Esophagus (tissue), 2 donors: ENCODE measurements around the gene LAMA3. TPM values are rescaled to one million over a fixed set of nuclear protein-coding genes. Genes with fewer than 3 reads are reported as not detected.

ENCODE experiments used
- H3K27ac ChIP-seq, 2 donors: one replicate each; pipeline ENCODE4 v1.5.1; 2013; ENCODE audit warnings: low read depth in 2 of 2, mild to moderate bottlenecking in 2 of 2, inconsistent platforms in 1 of 2, low read length in 1 of 2, moderate library complexity in 1 of 2
- H3K27me3 ChIP-seq, 2 donors: one replicate each; pipeline ENCODE4 v1.6.1; 2013; ENCODE audit warnings: low read length in 2 of 2, control low read depth in 1 of 2, mild to moderate bottlenecking in 1 of 2; ENCODE audit not compliant: insufficient read depth in 2 of 2, control insufficient read depth in 1 of 2
- H3K36me3 ChIP-seq, 2 donors: one replicate each; pipeline ENCODE4 v1.6.1; 2013; ENCODE audit warnings: low read length in 1 of 2; ENCODE audit not compliant: control insufficient read depth in 2 of 2, insufficient read depth in 2 of 2
- H3K4me1 ChIP-seq, 2 donors: one replicate each; pipeline ENCODE4 v1.6.1; 2013; ENCODE audit warnings: low read length in 1 of 2; ENCODE audit not compliant: control insufficient read depth in 2 of 2, insufficient read depth in 2 of 2
- H3K4me3 ChIP-seq, 2 donors: one replicate each; pipeline ENCODE4 v1.5.1; 2013; ENCODE audit warnings: low read length in 2 of 2, mild to moderate bottlenecking in 2 of 2, low read depth in 1 of 2, moderate library complexity in 1 of 2
- H3K9me3 ChIP-seq, 2 donors: one replicate each; pipeline ENCODE4 v1.6.1; 2013; ENCODE audit warnings: mild to moderate bottlenecking in 2 of 2, low read depth in 1 of 2, low read length in 1 of 2, moderate library complexity in 1 of 2; ENCODE audit not compliant: control insufficient read depth in 2 of 2, insufficient read depth in 1 of 2
- WGBS, 2 donors: extraction: QIAGEN DNeasy Blood & Tissue Kit; methylation state at CpG; one replicate each; pipeline ENCODE4 v1.1.7; 2013; 5-methylcytosine and 5-hydroxymethylcytosine counted together
- polyA plus RNA-seq, 2 donors: library from polyadenylated mRNA; stranded (reverse); fragments of 200-250 nt; gene quantifications; one replicate each; pipeline ENCODE4 v1.2.3, GENCODE V29; 2013
- donor health status: healthy with polysubstance abuse.
- donor health status: Bipolar disorder and iron deficiency.

The LAMA3 gene
- polyA plus RNA-seq, 2 donors, result 8.0 to 11.5 TPM

DNA sequence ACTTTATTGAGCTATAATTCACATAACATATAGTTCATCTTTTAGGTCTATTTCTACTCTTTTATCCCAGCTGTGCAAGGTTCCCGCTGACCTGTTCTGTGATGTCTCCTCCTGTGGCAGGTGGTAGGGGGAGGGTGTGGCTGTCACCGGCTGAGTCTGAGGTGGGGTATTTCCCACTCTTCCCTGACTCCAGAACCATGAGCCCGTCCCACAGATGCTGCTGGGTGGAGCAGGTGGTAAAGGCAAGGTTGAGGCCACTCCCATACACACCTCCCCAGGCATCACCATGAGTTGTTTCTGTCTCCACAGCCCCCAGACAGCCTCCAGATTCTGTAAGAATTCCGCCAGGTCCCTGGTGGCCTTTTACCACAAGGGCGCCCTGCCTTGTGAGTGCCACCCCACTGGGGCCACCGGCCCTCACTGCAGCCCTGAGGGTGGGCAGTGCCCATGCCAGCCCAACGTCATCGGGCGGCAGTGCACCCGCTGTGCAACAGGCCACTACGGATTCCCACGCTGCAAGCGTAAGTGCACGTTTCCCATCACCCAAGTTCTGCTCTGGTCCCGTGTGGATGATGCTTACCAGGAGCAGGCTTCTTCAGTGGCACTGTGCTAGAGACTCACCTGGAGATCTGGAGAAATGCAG lies 156.9 kb downstream of the LAMA3 start:
- Histone ChIP-seq H3K27ac (no peak overlapping the region), H3K4me3 (no peak overlapping the region), H3K9me3 (no peaks in the 10 kb centered on the region), H3K4me1 (no peaks in the 10 kb centered on the region), H3K36me3 (peaks cover 0 to 15% of the 10 kb centered on the region in 2 donors), H3K27me3 (no peaks in the 10 kb centered on the region)
- 91 to 96% methylated on average over 15 of the region's 15 CpGs for WGBS, 2 donors

DNA sequence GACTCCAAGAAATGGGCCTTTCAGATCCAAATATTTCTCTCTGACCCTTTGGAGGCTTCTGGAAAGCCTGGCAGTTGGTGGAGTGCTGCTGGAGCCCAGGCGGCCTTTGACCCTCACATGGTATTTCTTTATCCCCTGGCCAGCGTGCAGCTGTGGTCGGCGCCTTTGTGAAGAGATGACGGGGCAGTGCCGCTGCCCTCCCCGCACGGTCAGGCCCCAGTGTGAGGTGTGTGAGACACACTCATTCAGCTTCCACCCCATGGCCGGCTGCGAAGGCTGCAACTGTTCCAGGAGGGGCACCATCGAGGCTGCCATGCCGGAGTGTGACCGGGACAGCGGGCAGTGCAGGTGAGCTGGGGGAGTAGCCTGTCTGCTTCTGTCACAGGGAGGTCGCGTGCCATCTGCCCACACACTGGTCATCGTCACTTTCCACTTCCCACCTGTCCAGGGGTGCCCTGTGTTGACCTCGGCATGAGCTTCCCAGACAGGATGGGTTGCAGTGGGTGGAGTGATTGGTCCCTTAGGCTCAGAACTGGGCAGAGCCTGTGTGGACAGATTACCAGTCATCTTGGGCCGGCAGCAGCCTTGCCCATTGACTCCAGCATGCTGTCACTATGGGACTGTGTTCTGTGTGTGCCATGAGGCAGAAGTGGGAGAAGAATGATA lies 158.2 kb downstream of the LAMA3 start:
- 94 to 95% methylated on average over 19 of the region's 19 CpGs for WGBS, 2 donors
- no peak overlapping the region for H3K27ac ChIP-seq
- H3K36me3 ChIP-seq, result peaks cover 0 to 13% of the 10 kb centered on the region in 2 donors

DNA sequence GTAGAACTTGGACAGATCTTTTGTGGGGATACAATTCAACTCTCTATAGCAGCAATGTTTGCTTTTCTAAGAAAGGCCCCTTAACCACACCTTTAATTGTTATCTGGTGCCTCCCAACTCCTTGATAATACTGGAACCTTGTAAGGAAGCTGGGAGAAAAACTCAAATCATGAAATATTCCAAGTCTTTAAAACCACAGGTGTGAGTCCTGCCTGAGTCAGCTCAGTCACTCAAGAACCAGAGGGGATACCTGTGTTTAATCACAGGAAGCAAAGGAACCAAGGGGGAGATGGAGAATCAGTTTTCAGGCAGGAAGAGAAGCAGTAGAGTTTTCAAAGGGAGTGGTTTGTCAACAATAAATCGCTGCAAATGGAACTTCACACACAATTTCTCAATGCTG lies 159.9 kb downstream of the LAMA3 start:
- Histone ChIP-seq H3K36me3 (peaks cover 0 to 11% of the 10 kb centered on the region in 2 donors), H3K27me3 (no peaks in the 10 kb centered on the region), H3K4me1 (no peaks in the 10 kb centered on the region), H3K4me3 (no peak overlapping the region), H3K27ac (no peak overlapping the region), H3K9me3 (no peaks in the 10 kb centered on the region)
- 33% methylated on average over 1 of the region's 1 CpG for WGBS, 2 donors

More for the DNA sequence above, 158.2 kb downstream of the LAMA3 start:
- no peaks in the 10 kb centered on the region for H3K4me1 ChIP-seq
- H3K4me3 ChIP-seq, result no peak overlapping the region
- no peaks in the 10 kb centered on the region for H3K9me3 ChIP-seq
- no peaks in the 10 kb centered on the region for H3K27me3 ChIP-seq

DNA sequence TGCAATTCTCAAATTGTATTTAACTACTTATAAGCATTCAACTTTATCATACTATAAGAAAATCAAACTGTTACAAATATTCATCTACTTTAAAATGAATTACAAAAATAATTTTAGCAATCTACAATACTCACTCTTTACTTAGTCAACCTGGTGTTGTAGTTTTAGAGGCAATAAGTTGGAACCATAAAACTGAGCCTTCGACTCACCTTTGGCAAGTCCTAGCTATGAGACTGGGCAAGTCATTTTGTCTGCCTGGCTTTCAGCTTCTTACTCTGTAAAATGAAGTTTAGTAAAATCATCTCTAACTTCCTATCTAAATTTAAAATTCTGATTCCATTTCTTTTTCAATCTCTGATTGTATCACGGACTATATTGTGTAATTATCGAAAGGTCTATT lies 161.0 kb downstream of the LAMA3 start:
- H3K36me3 ChIP-seq, result peaks cover 0 to 9% of the 10 kb centered on the region in 2 donors
- no peaks in the 10 kb centered on the region for H3K4me1 ChIP-seq
- no peaks in the 10 kb centered on the region for H3K9me3 ChIP-seq
- 94 to 95% methylated on average over 3 of the region's 3 CpGs for WGBS, 2 donors
- H3K27me3 ChIP-seq, result no peaks in the 10 kb centered on the region
- H3K4me3 ChIP-seq, result no peak overlapping the region
- no peak overlapping the region for H3K27ac ChIP-seq

DNA sequence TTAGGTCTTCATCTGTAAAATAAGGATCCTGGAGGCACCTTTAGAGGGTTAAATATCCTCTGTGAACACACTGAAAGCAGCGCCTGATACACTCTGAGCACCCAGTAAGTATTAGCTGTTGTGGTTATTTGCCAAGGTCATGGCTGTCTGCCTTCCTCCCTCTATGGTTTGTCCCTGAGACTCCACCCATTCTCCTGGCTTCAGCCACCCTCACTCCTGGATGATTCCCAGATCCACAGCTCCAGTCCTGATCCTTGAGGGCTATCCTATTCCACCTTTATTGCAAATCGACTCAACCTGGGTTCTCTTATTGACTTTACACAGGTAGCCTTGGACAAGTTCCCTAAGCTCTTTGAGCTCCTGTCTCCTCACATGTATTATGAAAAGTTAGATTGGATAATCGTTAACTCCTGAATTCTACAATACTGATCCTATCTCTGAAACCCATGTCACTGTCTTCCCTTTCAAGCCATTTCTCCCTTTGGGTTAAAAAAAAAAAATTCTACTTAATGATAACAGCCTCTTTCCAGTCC lies 162.3 kb downstream of the LAMA3 start:
- WGBS, 2 donors, result 73 to 75% methylated on average over 3 of the region's 3 CpGs

DNA sequence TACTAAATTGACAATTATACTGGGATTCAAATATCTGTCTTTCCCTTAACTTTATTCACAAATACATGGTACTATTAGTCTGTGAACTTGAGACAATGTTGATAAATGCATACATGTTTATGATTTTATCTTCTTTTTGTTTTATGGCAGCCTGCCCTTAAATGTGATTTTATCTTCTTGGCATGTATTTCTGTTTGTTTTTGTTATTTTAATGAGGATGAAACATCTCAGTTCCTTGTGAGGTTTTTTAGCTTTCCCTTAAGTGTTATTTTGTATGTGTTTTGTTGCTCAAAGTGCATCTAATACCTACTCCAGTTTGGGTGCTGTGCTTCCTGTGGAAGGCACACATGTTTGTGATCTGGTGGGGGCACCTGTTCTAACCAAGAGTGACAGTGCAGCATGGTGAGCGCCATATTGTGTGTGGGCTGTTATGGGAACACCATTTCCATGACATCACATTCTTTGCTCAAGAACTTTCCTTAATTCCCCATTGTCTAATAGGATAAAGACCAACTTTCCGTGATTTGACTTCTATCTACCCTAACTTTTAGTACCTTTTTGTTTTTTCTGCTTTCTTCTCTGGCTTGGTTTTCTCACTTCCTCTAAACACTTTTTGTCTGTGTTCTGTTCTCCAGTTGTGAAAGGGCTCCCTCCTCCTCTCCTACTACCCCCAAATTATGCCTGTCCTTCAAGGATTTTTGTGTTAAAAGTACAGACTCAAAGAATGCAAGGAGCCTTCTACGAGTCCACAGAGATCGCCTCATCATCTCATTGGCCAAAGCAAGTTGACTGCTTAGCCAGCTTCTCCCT lies 163.2 kb downstream of the LAMA3 start:
- Histone ChIP-seq H3K4me3 (no peak overlapping the region), H3K27ac (no peak overlapping the region), H3K4me1 (no peaks in the 10 kb centered on the region), H3K27me3 (no peaks in the 10 kb centered on the region), H3K9me3 (no peaks in the 10 kb centered on the region), H3K36me3 (peaks cover 0 to 2% of the 10 kb centered on the region in 2 donors)
- WGBS, 2 donors, result 94 to 97% methylated on average over 4 of the region's 4 CpGs

More for the DNA sequence above, 162.3 kb downstream of the LAMA3 start:
- peaks cover 0 to 1% of the 10 kb centered on the region in 2 donors for H3K36me3 ChIP-seq
- no peaks in the 10 kb centered on the region for H3K4me1 ChIP-seq
- no peaks in the 10 kb centered on the region for H3K27me3 ChIP-seq
- no peak overlapping the region for H3K4me3 ChIP-seq
- H3K27ac ChIP-seq, result no peak overlapping the region
- no peaks in the 10 kb centered on the region for H3K9me3 ChIP-seq

DNA sequence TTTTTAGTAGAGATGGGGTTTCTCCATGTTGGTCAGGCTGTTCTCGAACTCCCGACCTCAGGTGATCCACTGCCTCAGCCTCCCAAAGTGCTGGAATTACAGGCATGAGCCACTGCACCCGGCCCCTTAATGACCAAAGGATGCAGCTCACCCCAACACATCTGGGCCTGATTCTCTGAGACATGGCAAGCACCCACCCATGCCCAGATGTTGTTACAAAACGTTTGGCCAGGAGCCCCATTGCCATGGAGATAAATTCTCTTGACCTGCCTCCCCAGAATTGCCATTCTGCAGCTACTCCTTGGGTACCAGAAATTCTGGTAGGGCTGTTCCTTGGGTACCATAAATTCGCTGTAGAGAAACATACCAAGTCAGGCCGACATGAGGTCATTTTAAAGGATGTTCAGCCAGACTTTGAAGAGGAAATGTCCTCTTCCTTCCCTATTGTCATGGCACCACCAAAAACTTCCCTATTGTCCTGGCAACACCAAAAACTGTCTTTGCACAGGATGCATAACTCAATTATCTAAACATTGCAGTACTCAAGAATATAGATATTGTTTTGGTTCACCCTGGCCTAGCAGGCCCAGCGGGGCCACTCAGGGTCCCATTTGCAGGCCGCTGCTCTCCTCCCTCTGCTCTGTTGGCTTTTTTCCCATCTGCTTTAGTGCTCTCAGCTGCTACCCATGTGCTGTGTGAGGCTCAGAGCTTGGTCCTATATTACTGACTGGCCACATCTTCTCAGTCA lies 164.4 kb downstream of the LAMA3 start:
- Histone ChIP-seq H3K4me1 (no peaks in the 10 kb centered on the region), H3K27ac (no peak overlapping the region), H3K4me3 (no peak overlapping the region), H3K36me3 (peaks cover 0 to 2% of the 10 kb centered on the region in 2 donors), H3K9me3 (no peaks in the 10 kb centered on the region), H3K27me3 (no peaks in the 10 kb centered on the region)
- WGBS, 2 donors, result 83 to 86% methylated on average over 8 of the region's 8 CpGs

DNA sequence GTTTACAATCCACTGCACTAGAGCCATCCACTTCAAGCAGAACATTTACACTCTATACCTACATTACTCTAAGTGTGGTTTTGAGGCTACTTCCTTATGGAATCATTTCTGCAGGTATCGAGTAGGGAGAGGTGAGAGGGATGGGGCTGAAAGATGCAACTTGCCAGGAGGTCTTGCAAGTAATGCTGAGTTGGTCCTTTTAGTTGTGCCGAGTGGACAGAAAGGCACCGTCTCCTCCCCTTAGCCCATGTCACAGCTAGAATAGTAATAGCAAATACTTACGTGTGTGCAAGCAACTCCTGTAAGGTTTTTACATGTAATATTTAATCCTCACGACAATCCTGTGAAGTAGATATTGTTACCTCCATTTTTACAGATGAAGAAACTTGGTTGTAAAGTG lies 166.5 kb downstream of the LAMA3 start:
- no peak overlapping the region for H3K27ac ChIP-seq
- no peak overlapping the region for H3K4me3 ChIP-seq
- H3K36me3 ChIP-seq, result peaks cover 0 to 2% of the 10 kb centered on the region in 2 donors
- H3K9me3 ChIP-seq, result no peaks in the 10 kb centered on the region
- WGBS, 2 donors, result 90 to 96% methylated on average over 5 of the region's 5 CpGs
- H3K27me3 ChIP-seq, result no peaks in the 10 kb centered on the region
- no peaks in the 10 kb centered on the region for H3K4me1 ChIP-seq
